Right hindlimb (tissue), 1 donor: ENCODE results near the gene CAPN9.
"Not testable (repeated sequence)": the region's sequence is repeated elsewhere in the genome, so short reads cannot be mapped to it uniquely, and the experiment has no call there.

Experiments used
- DNase-seq: peaks from one replicate; pipeline ENCODE4 v3.0.0-alpha.2; 2018

The CAPN9 gene

GRCh38 chr1:230711245-230711644 is 35.9 kb upstream of the CAPN9 start:
- no peak for DNase-seq

DNA sequence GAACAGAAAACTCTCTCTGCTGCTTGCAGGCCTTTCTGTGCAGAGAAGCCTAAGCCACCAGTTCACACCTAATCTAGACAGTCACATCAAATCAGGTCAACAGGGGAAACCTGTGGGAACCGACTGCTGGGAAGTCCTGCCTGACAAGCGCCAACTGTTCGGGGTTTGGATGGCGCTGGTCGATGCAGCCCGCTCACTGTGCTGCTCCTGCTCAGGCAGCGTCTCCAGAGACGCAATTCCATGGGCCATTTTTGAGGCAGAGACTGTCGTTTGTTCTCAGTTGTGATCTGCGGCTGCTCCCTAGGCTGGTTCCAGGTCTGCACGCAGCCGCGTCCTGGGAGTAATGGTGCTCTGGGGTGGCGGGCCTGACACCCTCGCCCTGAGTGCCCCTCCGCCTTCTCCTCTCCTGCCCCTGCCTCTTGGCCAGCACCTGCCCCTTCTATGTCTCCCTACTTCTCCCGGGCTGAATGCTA is 34.7 kb upstream of the CAPN9 start:
- DNase-seq: no peak

- no peak for DNase-seq
These were observed 34.0 kb upstream of the CAPN9 start for GRCh38 chr1:230713138-230713537.

GRCh38 chr1:230713547-230713914 is 33.7 kb upstream of the CAPN9 start:
- no peak for DNase-seq

- peak; percentile 90 for DNase-seq
These were observed 33.0 kb upstream of the CAPN9 start, which contains the start of gene AGT for GRCh38 chr1:230713915-230714764. AGT (minus strand) TSS chr1:230714122; CDS start chr1:230710823, 3,299 bp downstream.

DNA sequence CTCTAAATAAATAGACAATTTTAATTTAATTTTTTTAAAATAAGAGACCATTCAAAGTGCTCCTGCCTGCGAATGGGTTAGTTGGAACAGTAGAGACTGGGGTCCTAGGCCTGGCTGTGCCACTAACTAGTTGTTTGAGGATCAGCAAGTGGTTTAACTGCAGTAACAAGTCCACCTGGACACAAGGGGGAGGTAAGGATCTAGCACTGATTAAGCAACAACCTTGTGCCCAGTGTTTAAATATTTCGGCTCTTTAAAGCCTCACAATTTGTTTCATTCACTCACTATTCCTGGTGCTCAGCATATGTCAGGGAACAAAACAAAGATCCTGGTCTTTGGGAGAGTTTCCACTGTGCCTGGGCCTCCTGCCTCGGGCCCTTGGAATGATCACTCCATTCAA is 31.7 kb upstream of the CAPN9 start:
- no peak for DNase-seq

DNA sequence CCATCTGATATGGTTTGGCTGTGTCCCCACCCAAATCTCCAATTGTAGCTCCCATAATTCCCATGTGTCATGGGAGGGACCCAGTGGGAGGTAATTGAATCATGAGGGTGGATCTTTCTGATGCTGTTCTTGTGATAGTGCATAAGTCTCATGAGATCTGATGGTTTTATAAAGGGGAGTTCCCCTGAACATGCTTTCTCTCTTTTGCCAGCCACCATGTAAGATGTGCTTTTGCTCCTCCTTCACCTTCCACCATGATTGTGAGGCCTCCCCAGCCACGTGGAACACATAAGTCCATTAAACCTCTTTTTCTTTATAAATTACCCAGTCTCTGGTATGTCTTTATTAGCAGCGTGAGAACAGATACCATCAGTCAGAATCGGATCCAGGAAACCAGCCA is 30.7 kb upstream of the CAPN9 start:
- DNase-seq: not testable (repeated sequence)

GRCh38 chr1:230717251-230717650 is 29.9 kb upstream of the CAPN9 start:
- DNase-seq: no peak

DNA sequence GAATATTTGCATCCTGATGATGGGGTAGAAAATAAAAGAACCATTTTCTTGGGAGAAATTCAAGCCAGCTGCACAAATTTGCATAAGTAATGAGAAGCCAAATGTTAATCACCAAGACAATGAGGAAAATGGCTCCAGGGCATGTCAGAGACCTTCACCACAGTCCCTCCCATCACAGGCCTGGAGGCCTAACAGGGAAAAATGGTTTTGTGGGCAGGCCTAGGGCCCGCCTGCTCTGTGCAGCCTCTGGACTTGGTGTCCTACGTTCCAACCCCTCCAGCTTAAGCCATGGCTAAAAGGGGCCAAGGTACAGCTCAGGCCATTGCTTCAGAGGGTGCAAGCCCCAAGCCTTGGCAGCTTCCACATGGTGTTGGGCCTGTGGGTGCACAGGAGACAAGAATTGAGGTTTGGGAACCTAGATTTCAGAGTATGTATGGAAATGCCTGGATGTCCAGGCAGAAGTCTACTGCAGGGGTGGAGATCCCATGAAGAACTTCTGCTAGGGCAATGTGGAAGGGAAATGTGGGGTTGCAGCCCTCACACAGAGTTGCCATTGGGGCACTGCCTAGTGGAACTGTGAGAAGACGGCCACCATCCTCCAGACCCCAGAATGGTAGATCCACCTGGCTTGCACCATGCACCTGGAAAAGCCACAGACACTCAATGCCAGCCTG is 25.2 kb upstream of the CAPN9 start:
- not testable (repeated sequence) for DNase-seq

DNA sequence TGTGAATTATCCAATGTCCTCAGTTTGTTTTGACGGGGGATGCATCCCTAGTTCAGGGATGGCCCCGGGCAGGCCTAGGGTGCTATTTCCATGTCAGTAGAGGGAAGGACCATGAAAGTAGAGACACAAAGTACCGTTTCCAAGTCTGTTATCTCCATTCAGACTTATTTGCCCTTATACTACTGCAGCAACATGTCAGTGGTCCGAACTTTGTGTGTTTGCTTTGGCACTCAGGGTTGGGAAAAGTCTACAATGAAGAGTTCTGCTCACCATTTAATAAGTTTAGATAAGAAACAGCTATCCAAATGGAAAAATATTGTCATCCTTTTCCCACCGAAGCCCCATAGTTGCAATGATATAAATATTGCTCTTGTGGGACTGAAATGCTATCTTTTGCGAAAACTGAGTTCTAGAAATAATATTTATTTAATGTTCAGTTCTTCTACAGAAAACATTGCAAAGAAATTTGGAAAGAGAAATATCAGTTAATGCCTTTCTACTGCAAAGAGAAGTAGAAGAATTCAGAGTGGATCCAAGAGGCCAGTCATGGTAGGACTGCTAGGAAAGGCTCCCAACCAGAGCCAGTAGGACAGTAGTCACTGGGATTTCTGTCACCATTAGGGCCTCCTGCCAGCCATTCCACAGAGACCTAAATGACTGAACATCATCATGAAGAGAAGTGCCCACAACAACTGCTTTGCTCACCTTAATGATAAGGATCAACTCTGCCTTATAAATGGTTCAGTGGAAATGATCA is 21.8 kb upstream of the CAPN9 start:
- no peak for DNase-seq

DNA sequence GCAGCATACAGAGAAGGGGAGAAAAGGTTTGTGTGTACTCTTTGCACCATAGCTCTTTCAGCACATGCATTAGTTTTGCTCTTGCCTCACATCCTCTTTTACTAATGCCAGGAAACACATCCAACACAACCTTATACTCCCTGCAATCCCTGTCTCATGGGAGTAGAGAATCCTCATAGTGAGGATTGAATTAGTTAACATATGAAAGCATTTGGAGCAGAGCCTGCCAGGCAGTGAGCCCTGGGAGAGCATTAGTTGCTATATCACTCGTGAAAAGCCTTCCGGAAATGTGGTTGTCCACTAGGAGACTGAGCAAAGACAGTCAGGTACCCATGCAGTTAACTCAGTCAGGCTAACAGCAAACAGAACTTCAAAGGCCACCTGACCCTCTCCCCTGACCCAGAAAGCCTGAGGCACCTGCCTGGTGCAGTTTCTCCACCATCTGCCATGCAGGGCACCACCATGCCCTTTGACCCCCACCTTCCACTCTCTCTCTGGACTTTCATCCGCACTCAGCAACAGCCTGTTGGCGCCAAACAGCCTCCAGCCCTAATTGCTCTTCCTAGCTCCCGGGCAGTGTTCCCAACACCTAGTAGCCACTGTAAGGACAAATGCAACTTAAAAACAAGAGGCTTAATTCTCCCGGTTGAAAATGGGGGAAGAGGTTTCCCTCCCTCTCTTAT is 18.3 kb upstream of the CAPN9 start:
- DNase-seq: peak; percentile 45

DNA sequence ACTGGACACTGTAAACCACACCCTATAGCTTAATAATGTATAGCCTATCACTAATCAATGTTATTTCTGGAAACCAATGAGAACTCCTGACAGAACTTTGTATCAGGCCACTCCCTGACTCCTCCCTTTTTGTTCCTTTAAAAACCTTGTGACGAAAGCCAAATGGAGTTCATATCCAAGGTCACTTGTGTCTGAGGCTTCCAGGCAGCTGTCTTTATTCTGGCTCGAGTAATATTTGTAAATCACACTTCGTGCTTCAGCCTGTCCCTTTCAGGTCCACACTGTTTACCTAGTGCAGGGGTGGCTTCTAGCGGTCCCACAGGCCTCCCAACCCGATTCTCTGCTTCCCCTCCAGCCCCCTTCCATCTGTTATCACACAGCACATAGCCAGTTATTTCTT is 16.2 kb upstream of the CAPN9 start:
- DNase-seq: no peak

DNA sequence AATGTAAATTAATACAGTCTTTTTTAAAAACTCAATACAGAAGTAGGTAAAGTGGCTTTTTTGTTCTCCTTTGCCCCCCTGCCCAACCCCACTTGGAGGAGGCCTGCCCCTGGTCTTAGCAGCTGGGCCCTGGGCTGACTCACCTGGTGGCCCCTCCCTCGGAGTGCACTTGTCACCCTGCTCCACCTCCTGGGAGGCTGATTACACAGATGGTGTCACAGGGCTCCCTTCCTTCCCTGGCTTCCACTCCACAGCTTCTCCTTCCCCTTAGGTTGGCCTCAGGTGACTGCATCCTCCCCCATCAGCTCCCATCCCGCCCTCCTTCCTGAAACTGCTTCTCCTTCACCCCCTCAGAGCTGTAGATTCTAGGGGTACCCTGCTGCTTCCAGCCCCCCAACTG is 11.7 kb upstream of the CAPN9 start:
- DNase-seq: no peak

DNA sequence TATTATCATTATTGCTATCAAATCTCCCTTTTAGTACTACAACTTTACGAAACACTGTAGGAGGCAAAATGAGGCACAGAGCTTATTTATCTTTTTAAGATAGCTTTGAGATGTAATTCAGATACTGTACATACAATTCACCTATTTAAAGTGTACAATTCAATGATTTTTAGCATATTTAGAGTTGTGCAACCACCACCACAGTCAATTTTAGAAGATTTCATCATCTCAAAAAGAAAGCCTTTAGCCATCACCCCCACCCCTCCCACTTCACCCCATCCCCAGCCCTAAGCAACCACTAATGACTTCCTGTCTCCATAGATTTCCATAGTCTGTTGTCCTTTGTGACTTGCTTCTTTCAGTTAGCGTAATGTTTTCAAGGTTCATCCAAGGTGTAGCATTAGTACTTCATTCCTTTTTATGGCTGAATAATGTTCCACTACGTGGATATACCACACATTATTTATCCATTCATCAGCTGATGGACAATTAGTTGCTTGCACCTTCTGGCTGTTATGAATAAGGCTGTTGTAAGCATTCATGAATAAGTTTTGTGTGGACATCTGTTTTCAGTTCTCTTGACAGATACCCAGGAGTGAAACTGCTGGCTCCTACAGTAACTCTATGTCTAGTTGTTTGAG is 9.4 kb upstream of the CAPN9 start:
- DNase-seq: no peak

DNA sequence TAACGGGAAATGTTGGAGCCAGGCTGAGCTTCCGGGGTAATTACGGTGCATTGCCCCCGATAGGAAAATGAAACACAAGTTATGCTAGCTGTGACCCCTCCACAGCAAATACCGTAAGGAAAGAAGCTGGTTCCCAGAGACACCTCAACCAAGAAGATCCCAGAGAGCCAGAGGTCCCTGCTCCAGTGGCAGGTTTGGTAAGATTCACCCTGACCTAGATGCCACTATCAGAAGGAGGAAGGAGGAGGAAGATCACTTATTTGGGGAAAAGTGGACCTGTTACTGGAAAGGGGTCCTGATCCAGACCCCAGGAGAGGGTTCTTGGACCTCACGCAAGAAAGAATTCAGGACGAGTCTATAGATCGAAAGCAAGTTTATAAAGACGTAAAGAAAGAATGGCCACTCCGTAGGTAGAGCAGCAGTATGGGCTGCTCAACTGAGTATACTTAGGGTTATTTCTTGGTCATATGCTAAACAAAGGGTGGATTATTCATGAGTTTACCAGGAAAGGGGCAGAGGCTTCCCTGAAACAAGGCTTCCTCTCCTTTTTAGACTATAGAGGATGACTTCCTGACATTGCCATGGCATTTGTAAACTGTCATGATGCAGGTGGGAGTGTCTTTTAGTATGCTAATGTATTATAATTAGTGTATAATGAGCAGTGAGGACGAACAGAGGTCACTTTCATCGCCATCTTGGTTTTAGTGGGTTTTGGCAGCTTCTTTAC is 7.5 kb upstream of the CAPN9 start:
- no peak for DNase-seq

DNA sequence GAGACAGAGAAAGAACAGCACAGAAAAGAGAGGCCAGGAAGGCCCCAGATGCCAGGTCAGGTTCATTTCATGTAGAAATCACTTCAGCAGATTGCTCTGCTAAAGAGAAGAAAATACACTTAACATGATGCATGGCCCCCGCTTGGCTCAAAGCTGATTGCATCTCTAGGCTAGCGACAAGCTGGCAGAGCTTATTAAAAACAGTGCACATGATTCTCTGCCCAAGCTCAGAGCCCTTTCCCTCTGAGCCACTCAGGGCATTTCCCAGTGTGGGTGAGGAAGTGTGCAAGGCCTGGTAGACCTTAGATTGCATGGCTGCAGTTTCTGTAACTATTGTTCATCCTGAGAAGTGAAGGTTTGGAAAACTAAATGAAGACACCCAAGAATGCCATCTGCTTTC is 3.3 kb upstream of the CAPN9 start:
- no peak for DNase-seq

DNA sequence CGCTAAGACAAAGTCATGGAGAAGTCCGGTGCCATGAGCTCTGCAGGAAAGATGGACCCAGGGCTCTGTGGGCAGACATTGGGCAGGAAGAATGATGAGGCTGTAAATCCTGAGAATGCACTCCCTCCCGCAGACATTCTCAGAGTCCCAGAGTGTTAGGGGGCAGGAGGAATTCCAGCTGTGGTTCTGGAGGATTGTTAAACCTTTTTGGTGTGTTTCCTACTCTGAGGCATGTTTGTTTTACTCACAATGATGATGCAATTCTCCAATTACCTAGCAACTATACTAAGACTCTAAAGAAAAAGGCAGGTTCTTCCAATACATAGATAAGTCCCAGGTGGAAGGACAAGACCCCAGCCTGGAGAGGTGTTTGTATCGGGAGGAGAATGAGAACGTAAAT is 2.8 kb upstream of the CAPN9 start:
- no peak for DNase-seq

GRCh38 chr1:230745071-230745470 is 2.1 kb upstream of the CAPN9 start:
- no peak for DNase-seq

DNA sequence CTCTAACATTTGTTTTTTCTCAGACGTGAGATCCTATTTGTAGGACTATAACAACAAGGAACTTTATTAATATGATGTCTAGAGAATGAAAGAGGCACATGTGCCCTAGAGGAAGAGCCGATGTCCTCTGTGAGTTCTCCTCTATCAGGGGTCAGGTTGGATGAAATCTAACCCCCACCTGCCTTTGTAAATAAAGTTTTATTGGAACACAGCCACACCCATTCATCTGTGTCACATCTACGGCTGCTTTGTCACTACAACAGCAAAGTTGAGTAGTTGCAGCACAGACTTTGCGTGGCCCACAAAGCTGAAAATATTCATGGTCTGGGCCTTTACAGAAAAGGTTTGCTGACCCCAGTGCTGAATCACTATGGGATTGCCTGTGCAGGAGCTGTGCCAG is 571 bp upstream of the CAPN9 start:
- no peak for DNase-seq

DNA sequence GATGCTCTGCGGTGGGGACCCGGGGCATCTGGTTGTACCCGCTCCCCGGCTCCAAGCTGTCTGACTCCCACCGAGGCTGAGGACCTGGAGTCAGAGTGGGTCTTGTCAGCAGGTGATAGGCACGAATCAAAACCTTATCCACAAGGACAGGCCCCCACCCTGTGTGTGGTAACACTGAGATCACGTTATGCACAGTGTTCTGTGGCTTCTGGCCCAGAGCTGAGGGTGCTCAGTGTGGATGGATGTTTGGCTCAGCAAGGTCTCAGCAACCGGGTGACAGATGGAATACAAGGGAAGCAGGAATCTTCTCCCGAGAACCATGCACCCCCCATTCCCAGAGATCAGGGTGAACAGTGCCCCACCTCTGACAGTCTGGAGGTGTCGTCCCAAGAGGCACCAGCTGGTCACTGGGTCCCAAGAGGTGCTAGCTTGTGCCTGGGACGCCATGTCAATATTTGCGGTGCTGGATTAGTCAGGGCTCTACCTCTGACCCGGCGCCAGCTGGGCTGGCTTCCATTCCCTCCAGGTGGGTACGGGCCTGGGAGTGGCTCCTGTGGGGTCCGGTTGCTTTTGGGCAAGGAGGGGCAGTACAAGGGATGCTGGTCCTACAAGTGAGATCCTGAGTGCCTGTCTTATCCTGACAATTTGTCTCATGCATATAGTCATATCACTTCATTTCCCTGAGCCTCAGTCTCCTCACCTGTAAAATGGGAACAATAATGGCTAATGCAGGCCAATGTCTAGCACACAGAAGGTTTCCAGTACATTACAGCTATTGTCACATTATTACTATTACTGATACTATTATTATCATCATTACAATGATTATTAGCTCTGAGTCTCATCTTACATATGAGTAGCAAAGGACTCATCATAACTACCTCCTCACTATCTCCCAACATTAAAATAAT is 957 bp downstream of the CAPN9 start:
- no peak for DNase-seq

- DNase-seq: no peak
These were observed 2.0 kb downstream of the CAPN9 start for GRCh38 chr1:230749150-230749549.
